ENCODE data around the gene IL1RL2. TPM values are rescaled to one million over a fixed set of nuclear protein-coding genes. Genes with fewer than 3 reads are reported as not detected.

The IL1RL2 gene
- total and polyA plus RNA-seq, 4 donors, result 0.98 to 2.0 (median 1.3) TPM

DNA sequence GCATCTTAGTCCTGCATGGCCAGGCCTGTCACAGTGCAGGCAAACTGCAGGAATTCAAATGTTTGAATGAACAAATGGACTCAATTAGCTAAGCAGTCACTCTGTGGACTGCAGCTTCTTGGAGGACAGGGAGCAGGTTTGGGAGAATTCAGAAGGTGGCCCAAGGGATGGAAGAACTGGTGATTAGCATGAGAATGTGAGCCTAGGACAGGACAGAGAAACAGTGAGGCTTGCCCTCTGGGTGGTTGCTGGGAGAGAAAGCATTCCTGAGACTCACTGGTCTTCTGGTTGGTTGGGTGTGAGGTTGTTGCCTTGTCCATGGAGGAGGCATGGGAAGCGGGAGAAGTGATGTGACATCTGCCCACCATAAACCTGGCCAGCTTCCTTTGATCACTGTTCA, 13.7 kb downstream of the IL1RL2 start:
- TF ChIP-seq GABPA (IDR thresholded peaks at IDR 0.05 in 1 of 2, conservative IDR thresholded peaks at IDR 0.05 in 1 of 2) (no peak), ZBTB33 (IDR thresholded peaks at IDR 0.05) (no peak), TAF1 (conservative IDR thresholded peaks at IDR 0.05) (no peak), SP1 (IDR thresholded peaks at IDR 0.05) (no peak), NR2F2 (IDR thresholded peaks at IDR 0.05) (no peak), FOXA1 (IDR thresholded peaks at IDR 0.05) (no peak), EGR1 (IDR thresholded peaks at IDR 0.05; ENCODE audit: low read depth in 2 of 2) (no peak), HNF4G (IDR thresholded peaks at IDR 0.05) (no peak)
- TF ChIP-seq, protein P1, sequence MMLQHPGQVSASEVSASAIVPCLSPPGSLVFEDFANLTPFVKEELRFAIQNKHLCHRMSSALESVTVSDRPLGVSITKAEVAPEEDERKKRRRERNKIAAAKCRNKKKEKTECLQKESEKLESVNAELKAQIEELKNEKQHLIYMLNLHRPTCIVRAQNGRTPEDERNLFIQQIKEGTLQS (IDR thresholded peaks at IDR 0.05), result no peak
- TF ChIP-seq, protein P2, sequence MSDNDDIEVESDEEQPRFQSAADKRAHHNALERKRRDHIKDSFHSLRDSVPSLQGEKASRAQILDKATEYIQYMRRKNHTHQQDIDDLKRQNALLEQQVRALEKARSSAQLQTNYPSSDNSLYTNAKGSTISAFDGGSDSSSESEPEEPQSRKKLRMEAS (IDR thresholded peaks at IDR 0.05), result no peak
- TF ChIP-seq, protein P3, sequence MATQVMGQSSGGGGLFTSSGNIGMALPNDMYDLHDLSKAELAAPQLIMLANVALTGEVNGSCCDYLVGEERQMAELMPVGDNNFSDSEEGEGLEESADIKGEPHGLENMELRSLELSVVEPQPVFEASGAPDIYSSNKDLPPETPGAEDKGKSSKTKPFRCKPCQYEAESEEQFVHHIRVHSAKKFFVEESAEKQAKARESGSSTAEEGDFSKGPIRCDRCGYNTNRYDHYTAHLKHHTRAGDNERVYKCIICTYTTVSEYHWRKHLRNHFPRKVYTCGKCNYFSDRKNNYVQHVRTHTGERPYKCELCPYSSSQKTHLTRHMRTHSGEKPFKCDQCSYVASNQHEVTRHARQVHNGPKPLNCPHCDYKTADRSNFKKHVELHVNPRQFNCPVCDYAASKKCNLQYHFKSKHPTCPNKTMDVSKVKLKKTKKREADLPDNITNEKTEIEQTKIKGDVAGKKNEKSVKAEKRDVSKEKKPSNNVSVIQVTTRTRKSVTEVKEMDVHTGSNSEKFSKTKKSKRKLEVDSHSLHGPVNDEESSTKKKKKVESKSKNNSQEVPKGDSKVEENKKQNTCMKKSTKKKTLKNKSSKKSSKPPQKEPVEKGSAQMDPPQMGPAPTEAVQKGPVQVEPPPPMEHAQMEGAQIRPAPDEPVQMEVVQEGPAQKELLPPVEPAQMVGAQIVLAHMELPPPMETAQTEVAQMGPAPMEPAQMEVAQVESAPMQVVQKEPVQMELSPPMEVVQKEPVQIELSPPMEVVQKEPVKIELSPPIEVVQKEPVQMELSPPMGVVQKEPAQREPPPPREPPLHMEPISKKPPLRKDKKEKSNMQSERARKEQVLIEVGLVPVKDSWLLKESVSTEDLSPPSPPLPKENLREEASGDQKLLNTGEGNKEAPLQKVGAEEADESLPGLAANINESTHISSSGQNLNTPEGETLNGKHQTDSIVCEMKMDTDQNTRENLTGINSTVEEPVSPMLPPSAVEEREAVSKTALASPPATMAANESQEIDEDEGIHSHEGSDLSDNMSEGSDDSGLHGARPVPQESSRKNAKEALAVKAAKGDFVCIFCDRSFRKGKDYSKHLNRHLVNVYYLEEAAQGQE (IDR thresholded peaks at IDR 0.05), result no peak
- Histone ChIP-seq H3K4me1 (ENCODE audit: control insufficient read depth in 4 of 4, insufficient read depth in 4 of 4, low read length in 3 of 4) (peaks cover 0 to 4% (median 0%) of the 10 kb centered on the region in 4 donors), H3K27ac (ENCODE audit: low read depth in 1 of 2, low read length in 2 of 2) (no peak overlapping the region), H3K4me3 (ENCODE audit: low read depth in 1 of 3, low read length in 3 of 3) (no peak overlapping the region), H3K9ac (ENCODE audit: low read depth in 1 of 2, low read length in 2 of 2) (no peak overlapping the region), H3K27me3 (ENCODE audit: control insufficient read depth in 4 of 4, insufficient read depth in 4 of 4, low read length in 3 of 4) (no peaks in the 10 kb centered on the region), H3K9me3 (ENCODE audit: control insufficient read depth in 4 of 4, low read length in 3 of 4) (no peaks in the 10 kb centered on the region), H3K36me3 (ENCODE audit: control insufficient read depth in 4 of 4, insufficient read depth in 3 of 4, low read depth in 1 of 4, low read length in 3 of 4) (peaks cover 0 to 3% (median 1%) of the 10 kb centered on the region in 4 donors)
- no peak for DNase-seq (ENCODE audit: low spot score)
- WGBS, result 100% methylated on average over 1 of the region's 1 CpG

DNA sequence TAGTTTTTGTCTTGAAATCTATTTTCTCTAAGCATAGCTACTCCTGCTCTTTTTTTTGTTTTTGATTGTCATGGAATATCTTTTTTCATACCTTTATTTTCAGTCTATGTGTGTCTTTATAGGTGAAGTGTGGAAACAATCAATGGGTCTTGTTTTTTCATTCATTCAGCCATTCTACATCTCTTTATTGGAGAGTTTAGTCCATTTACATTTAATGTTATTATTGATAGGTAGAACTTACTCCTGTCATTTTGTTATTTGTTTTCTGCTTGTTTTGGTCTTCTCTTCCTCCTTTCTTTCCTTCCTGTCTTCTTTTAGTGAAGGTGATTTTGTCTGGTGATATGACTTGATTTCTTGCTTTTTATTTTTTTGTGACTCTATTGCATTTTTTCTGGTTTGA, 17.8 kb downstream of the IL1RL2 start:
- H3K27me3 ChIP-seq (ENCODE audit: control insufficient read depth in 4 of 4, insufficient read depth in 4 of 4, low read length in 3 of 4), result no peaks in the 10 kb centered on the region
- TF ChIP-seq HNF4A (conservative IDR thresholded peaks at IDR 0.05) (no peak), JUND (IDR thresholded peaks at IDR 0.05) (no peak), FOXA2 (IDR thresholded peaks at IDR 0.05) (no peak), ZBTB33 (IDR thresholded peaks at IDR 0.05) (no peak), FOXA1 (IDR thresholded peaks at IDR 0.05) (no peak), NR2F2 (IDR thresholded peaks at IDR 0.05) (no peak)
- H3K9ac ChIP-seq (ENCODE audit: low read depth in 1 of 2, low read length in 2 of 2), result no peak overlapping the region
- H3K9me3 ChIP-seq (ENCODE audit: control insufficient read depth in 4 of 4, low read length in 3 of 4), result no peaks in the 10 kb centered on the region
- H3K27ac ChIP-seq (ENCODE audit: low read depth in 1 of 2, low read length in 2 of 2), result no peak overlapping the region
- H3K36me3 ChIP-seq (ENCODE audit: control insufficient read depth in 4 of 4, insufficient read depth in 3 of 4, low read depth in 1 of 4, low read length in 3 of 4), result no peaks in the 10 kb centered on the region
- DNase-seq (ENCODE audit: low spot score), result no peak
- no peak overlapping the region for H3K4me3 ChIP-seq (ENCODE audit: low read depth in 1 of 3, low read length in 3 of 3)
- peaks cover 6 to 14% (median 9%) of the 10 kb centered on the region in 4 donors for H3K4me1 ChIP-seq (ENCODE audit: control insufficient read depth in 4 of 4, insufficient read depth in 4 of 4, low read length in 3 of 4)
